Kidney capillary endothelial cell (primary cell): Measurements from ENCODE around the gene GOLGA3.
"Not testable (repeated sequence)": the region's sequence is repeated elsewhere in the genome, so short reads cannot be mapped to it uniquely, and the experiment has no call there.

Experiments
- DNase-seq: peaks from one replicate; pipeline ENCODE4 v3.0.0-alpha.2; 2018; ENCODE audit warnings: low spot score

The GOLGA3 gene

GRCh38 chr12:132753670-132754069 is 75.0 kb downstream of the GOLGA3 start:
- not testable (repeated sequence) for DNase-seq

- no peak for DNase-seq
Measured at GRCh38 chr12:132748319-132748718, 80.3 kb downstream of the GOLGA3 start.

DNA sequence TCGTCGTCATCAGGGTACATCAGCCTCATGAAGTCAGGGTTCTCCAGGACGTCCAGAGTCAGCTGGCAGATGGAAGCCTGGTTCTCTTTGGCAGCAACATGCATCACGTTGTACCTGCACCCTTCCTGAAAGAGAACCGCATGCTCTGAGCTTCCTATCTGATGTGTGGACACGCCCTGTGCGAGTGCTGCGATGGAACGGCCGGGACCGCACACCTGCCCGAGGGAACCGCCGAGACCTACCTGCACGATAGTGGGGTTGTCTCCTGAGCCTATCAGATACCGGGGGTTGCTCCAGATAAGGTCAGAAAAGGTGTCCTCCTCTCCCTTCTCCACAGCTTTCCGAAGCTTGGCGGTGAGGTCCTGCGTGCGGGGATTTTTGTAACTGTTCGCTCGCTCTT is 80.8 kb downstream of the GOLGA3 start:
- no peak for DNase-seq

DNA sequence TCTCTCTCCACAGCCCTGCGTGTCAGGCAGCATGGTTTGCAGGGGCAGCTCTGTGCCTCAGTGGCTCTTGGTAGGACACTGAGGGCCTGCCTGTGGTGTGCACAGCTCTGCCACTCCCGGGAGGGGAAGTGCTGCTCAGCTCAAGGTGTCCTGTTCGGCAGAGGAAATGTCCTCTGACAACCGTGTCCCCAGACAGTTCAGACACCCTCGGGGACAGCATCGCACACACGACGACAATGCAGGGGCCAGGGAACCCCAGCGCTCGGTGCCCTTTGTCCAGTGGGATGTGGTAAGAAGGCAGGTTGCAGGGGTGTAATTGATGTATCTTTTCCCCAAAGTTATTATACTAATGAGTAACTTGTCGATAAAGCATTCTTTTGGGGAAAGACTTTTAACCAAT is 81.3 kb downstream of the GOLGA3 start:
- DNase-seq = no peak

- no peak for DNase-seq
Measured at GRCh38 chr12:132746613-132747012, 82.1 kb downstream of the GOLGA3 start.

DNA sequence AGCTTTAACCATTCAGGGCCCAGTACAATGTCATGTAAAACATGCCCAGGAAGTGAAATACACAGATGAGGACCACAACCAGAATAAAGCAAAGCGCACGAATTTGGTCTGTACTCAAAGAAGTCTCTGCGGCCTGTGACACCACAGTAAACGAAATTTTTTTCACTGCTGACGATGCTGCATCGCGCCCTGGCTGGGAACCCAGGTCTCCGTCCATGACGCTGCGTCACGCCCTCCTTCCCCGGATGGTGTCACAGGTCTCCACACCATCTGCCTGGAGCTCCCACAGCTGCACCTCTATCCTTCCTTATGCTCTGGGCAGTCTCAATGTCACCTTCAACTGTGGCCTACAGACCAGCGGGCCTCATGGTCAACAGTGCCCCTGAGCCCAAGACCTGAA is 84.8 kb downstream of the GOLGA3 start:
- DNase-seq = no peak

DNA sequence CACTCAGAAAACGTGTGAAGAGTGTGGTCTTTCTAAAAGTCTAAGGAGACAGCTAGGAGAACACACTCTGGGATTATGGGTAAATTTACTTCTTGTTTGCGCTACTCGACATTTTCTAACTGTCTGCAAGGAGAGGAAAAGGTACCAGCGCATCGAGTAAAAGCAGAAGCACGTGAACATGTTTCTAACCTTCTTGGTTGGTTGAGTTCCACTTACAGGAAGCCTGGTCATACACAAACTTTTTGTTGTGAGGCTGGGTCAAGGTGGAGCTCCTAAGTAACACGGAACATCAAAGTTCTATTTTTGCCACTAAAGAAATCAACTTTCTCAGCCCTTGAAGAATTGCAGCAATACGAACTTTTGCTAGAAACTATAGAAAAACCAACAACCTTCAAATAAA is 87.0 kb downstream of the GOLGA3 start:
- no peak for DNase-seq

- no peak for DNase-seq
Measured at GRCh38 chr12:132740652-132741051, 88.0 kb downstream of the GOLGA3 start.

DNA sequence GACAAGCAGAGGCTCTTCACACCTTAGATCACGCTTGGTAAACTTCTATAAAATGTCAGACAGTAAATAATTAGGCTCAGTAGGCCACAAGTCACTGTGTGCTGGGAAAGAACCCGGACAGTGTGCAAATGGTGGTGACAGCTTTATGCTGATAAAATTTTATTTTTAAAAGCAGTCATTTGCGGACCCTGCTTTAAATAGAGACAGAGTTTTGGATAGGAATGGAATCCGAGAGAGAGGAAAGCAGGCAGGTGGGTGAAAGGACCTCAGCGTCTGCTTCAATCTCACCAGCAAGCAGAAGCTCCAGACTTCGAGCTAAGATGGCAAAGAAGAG is 88.4 kb downstream of the GOLGA3 start:
- DNase-seq = no peak

GRCh38 chr12:132739600-132740312 is 88.9 kb downstream of the GOLGA3 start:
- DNase-seq = no peak

DNA sequence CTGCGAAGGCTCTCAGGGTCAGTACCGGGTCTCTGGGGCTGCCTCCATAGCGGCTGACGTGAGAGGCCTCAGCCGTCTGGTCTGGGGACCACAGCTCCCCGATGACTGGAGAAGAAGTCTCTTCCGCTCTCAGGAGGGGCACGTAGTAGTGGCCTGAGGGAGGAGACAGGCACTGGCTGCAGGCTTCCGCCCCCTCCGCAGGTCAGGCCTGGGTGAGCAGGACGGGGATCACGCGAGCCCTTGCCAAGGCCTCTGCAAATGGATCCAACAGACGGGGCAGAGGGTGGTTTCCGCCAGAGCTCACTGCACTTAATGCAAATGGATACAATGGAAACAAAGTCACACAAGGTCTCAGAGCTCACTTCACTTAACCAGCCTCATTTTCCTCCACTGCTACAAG is 91.8 kb downstream of the GOLGA3 start:
- DNase-seq = no peak

DNA sequence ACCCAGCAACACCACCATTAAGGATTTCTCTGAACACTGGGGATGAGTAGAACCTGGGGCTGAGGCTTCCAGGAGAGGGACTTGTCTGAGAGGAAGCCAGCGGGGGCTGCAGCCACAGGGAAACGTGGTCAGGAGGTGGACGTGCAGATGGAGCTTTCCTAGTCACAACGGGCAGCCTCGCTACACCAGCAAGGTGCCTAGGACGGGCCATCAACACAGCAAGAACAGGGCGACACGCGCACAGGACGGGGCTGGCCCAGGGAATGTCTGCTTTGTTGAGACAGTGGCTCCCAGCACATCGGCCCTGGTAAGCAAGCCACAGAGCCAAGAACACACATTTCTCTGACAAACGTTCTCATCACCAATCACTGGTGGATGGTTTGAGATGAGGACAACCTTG is 92.3 kb downstream of the GOLGA3 start:
- no peak for DNase-seq

GRCh38 chr12:132735496-132735895 is 93.2 kb downstream of the GOLGA3 start:
- no peak for DNase-seq

- DNase-seq = no peak
Measured at GRCh38 chr12:132734206-132734605, 94.5 kb downstream of the GOLGA3 start.

DNA sequence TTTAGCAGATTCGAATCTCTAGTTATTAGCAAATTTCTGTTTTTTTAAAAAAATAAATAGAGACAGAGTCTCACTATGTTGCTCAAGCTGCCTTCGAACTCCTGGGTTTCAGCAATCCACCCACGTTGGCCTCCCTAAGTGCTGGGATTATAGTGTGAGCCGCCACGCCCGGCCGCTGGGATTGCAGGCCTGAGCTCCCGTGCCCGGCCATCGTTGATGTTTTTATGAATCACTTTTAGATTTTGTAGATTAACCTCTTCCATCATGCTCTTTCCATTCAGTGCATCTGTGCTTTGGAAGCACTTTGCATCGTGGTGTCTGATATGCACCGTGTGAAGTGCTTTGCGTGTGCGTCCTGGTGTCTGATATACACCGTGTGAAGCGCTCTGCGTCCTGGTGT is 97.1 kb downstream of the GOLGA3 start:
- no peak for DNase-seq

- no peak for DNase-seq
Measured at GRCh38 chr12:132730353-132730752, 98.3 kb downstream of the GOLGA3 start.

GRCh38 chr12:132729541-132730320 is 98.9 kb downstream of the GOLGA3 start:
- DNase-seq = no peak

DNA sequence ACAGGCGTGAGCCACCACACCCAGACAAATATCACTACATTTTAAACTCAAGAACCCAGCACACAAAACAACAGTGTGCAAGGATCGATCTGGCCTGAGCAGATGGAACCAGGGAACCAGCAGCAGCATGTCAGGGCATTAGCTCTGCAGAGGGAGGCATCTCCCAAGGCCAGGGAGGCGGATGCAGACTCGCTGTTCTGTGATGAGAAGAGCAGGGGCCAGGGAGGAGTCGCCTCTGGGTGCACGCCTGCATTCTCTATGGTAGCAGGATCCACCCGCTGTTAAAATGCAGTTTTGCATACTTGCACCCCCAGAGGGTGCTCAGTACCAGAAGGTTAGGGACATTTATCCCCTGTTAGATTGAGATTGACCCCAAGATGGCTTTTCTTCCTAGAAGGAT is 100.2 kb downstream of the GOLGA3 start:
- DNase-seq = no peak

DNA sequence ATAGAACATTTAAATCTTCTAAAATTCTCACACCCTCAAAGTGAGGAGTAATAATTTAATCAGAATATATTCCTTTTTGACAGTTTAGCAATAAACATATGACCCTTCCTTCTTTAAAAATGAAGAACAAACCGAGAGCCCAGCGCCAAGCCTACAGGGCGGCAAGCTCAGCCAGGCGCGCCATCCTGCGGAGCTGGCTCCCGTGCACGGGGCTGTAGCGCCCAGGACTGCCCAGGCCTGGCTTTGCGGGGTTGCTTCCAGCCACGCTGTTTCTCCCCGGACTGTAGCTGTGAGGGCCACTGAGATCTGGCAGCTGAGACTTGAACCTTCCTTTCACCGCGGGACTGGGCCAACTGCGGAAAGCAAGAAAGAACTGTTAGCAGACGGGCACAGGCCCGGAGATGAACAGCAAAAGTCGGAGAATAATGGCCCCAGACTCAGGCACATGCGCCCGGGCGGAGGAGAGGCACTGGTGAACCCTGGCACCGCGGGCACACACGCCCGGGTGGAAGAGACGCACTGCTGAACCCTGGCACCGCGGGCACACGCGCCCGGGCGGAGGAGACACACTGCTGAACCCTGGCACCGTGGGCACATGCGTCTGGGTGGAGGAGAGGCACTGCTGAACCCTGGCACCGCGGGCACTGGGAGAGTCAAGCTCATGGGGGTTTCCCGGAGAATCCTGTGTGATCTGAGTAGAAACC is 101.4 kb downstream of the GOLGA3 start:
- no peak for DNase-seq

DNA sequence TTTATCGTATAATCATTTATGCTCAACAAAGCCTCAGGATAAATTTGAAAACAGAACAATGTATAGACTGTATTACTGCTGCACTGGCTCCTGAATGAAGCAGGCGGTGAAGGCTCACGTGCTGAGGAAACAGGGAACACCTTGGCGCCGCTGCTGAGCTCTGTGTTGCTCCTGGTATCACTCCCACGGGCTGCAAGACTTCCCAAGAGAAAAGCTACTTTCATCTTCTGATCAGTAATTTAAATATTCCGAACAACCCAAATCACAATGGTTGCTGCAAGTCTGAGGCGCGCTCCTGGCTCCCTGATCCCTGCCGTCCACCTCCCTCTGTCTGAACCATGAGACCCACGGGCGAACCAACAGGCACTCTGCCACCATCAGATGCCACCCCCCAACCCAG is 102.3 kb downstream of the GOLGA3 start:
- no peak for DNase-seq

GRCh38 chr12:132724506-132725241 is 104.0 kb downstream of the GOLGA3 start:
- DNase-seq = no peak

DNA sequence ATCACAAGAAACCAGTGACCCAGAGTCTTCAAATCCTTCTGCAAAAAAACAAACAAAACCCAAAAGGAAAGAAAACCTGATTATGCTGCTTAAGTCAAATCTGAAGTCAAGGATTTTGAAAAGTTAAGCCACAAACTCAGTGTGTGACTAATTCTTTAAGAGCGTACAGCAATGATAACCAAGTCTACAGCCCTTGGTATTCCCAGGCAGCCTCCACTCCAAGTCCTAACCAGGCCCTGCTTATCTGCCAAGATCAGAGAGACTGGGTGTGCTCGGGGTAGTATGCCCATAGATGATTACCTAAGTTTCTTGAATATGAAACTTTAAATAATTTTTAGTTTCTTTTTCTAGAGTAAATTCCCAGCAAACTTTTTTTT is 104.9 kb downstream of the GOLGA3 start:
- DNase-seq = no peak
